GM12864 (cell line): Measurements from ENCODE around the gene TRIM25.

Source experiments
- DNase-seq: peaks from one replicate; pipeline ENCODE4 v3.0.0-alpha.2; 2011; ENCODE audit warnings: low read depth
- H3K4me3 ChIP-seq: 2 replicates; pipeline ENCODE4 v1.5.1; 2011; ENCODE audit warnings: mild to moderate bottlenecking, low read depth, low read length, control low read depth
- TF ChIP-seq, protein P1 (sequence below): IDR thresholded peaks from 2 replicates; pipeline ENCODE4 v1.5.1; 2011; ENCODE audit warnings: low read depth, mild to moderate bottlenecking, moderate library complexity, low read length, control low read depth, inconsistent platforms; ENCODE audit errors: missing control alignments

The TRIM25 gene

DNA sequence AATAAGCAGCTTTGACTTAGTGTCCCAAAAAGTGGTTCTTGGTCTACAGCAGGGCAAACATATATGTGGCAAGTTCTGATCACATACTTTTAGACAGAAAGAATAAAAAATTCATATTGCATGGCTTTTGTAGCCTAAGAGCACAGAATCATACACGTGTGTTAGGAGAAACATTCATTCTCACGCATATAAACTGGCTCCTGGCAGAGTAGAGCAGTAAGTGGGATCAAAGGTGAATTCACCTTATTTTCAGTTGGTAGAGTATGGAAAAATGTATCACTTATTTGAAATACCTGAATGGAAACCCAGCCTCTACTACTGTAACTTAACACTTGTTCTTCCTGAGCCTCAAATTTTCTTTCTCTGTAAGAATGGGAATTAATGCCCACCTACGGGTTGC lies 45.1 kb downstream of the TRIM25 start:
- H3K4me3 ChIP-seq, result no peak overlapping the region
- TF ChIP-seq, protein P1, sequence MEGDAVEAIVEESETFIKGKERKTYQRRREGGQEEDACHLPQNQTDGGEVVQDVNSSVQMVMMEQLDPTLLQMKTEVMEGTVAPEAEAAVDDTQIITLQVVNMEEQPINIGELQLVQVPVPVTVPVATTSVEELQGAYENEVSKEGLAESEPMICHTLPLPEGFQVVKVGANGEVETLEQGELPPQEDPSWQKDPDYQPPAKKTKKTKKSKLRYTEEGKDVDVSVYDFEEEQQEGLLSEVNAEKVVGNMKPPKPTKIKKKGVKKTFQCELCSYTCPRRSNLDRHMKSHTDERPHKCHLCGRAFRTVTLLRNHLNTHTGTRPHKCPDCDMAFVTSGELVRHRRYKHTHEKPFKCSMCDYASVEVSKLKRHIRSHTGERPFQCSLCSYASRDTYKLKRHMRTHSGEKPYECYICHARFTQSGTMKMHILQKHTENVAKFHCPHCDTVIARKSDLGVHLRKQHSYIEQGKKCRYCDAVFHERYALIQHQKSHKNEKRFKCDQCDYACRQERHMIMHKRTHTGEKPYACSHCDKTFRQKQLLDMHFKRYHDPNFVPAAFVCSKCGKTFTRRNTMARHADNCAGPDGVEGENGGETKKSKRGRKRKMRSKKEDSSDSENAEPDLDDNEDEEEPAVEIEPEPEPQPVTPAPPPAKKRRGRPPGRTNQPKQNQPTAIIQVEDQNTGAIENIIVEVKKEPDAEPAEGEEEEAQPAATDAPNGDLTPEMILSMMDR, result no peak
- no peak for DNase-seq

DNA sequence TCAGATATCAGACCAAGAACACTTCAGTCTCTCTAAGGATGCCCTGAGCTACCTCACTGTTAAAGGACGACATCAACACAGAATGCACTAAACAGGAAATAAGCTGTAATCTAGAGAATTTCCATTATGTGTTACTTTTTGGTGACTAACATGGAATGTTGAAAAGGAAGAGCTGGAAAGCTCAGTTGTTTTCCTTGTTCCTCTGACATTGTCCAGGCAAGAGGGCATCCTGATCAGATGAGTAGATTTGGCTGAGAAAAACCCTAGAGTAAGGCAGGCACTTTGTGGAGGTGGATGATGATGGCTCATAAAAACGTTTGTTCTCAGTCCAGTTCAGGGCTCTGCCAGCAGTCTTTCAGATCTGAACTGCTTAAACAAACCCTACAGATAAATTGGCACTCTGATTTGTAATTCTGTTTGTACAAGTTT lies 45.9 kb downstream of the TRIM25 start:
- no peak for DNase-seq
- H3K4me3 ChIP-seq, result no peak overlapping the region
- TF ChIP-seq, protein P1, result no peak

DNA sequence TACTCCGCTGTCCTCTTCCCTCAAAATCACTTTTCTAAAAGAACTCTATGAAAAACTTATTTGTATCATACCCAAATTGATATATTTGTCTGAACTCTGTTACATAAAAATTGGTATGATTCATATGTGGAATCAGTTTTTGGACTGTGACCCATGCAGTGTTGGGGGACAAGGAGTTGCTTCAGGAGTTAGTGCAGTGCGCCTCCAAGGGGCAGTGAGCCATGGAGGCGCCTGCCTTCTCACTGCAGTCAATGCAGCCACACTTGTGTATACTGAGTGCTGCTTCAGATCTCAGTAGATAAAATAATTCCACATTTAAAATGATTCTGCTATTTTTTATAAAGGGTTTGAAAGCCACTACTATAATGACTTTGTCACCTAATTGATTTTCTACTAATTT lies 47.4 kb downstream of the TRIM25 start:
- no peak overlapping the region for H3K4me3 ChIP-seq
- TF ChIP-seq, protein P1, result peak; percentile 17
- no peak for DNase-seq

DNA sequence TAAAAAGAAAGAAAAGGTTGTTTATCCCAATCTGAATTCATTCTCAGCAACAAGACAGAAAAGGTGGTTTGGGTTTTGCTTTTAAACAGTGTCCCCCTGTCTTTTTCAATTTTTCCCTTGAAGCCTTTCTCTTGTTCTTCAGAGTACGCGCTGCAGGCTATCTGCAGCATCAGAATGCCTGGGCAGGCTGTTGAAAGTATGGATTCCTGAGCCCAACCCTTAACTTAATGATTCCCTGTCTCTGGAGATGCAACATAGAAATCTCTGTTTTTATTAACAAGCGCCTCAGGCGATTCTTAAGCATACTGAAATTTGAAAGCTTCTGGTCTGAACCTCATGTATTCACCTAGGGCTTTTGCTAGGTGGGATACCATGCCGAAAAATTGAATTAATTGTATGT lies 47.8 kb downstream of the TRIM25 start:
- TF ChIP-seq, protein P1, result no peak
- DNase-seq, result no peak
- H3K4me3 ChIP-seq, result no peak overlapping the region

DNA sequence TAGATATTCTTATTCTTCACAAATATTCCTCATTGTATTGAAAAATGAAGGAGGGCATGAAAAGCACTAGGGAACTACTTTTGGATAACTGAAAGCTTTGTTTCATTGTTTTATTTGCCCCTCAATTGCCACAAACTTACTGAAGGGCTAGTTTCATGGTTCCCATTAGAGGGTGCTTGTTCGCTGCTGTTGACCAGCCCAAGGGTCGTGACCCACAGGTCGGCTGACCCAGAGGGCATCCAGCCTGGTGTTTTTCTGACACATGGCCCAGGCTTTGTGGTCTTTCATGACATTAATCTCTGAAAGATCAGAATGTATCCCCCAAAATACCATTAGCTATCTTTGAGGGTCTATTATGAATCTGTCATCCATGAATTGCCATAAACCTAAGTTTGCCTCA lies 49.9 kb downstream of the TRIM25 start:
- DNase-seq, result no peak
- H3K4me3 ChIP-seq, result no peak overlapping the region
- TF ChIP-seq, protein P1, result no peak

DNA sequence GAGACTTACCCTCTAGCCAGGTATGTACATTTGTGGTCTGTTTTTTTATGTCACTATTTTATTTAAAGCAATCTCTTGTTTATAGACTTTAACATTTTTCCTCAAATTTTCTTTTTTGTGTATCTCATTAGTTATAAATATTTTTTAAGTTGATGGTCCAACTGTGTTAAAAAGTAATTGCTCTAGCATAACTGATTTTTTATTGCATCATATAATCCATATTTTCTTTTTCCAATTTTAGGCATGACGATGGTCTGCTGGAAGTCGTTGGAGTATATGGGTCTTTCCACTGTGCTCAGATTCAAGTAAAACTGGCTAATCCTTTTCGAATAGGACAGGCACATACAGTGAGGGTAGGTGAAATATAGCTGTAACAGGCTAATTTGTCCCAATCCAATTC lies 52.0 kb downstream of the TRIM25 start:
- TF ChIP-seq, protein P1, result no peak
- no peak for DNase-seq
- no peak overlapping the region for H3K4me3 ChIP-seq

DNA sequence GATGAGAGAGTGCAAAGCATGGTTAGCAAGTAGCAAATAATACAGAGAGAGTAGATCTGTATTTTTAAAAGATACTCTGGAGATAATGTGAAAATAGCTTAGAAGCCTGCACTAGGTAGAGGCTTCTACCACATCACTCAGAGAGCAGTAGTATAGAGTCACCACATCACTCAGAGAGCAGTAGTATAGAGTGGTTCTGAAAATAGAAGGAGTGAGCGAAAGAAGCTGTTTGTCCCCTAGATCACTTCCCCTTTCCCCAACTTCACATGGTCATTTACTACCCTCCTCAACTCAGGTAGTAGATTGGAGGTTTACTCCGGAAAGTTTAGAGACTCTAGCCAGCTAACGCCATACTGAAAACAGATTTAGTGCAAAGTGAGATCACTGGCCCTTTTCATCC lies 62.8 kb downstream of the TRIM25 start:
- TF ChIP-seq, protein P1, result no peak
- no peak overlapping the region for H3K4me3 ChIP-seq
- no peak for DNase-seq
